GM20000 (cell line): ENCODE data around the gene MLPH.

Source experiments
- DNase-seq: peaks from one replicate; pipeline ENCODE4 v3.0.0; 2012; ENCODE audit warnings: low spot score
- TF ChIP-seq, protein P1 (sequence below): IDR thresholded peaks from 2 replicates; pipeline ENCODE4 v1.5.1; 2012; ENCODE audit warnings: mild to moderate bottlenecking, control low read depth; ENCODE audit errors: extremely low read depth, missing control alignments

Gene MLPH

DNA sequence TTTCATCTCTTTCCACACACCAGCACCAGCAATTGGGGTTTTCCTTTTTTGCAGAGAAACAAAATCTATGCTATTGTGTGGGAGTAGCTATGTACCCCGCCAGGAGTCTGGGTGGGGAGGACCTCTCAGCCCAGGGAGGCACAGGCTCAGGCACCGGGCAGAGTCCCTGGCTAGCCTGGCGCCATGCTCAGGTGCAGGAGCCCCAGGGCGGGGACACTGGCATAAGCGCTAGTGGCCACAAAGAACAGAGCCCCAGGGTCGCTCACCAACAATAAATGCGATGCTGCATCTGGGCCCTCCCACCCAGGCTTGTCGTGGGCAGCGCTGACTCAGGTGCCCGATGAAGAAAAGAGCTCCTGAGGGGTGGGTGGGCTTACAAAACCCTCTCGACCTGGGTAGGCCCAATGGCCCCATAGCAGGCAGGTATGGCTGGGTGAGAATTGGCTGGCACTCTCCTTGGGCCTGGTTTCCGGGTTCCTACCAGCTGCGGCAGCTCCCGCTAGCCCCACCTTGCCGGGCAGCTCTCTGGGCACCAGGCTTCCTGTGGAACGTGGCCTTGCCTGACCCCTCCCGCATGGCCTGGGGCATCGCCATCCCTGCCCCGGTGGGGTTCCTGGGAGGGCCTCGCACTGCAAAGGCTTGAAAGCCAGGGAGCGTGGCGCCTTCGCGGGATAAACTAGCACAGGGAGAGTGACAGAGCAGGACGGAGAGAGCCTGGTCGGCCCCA is 41.3 kb upstream of the MLPH start:
- DNase-seq = no peak
- TF ChIP-seq, protein P1, sequence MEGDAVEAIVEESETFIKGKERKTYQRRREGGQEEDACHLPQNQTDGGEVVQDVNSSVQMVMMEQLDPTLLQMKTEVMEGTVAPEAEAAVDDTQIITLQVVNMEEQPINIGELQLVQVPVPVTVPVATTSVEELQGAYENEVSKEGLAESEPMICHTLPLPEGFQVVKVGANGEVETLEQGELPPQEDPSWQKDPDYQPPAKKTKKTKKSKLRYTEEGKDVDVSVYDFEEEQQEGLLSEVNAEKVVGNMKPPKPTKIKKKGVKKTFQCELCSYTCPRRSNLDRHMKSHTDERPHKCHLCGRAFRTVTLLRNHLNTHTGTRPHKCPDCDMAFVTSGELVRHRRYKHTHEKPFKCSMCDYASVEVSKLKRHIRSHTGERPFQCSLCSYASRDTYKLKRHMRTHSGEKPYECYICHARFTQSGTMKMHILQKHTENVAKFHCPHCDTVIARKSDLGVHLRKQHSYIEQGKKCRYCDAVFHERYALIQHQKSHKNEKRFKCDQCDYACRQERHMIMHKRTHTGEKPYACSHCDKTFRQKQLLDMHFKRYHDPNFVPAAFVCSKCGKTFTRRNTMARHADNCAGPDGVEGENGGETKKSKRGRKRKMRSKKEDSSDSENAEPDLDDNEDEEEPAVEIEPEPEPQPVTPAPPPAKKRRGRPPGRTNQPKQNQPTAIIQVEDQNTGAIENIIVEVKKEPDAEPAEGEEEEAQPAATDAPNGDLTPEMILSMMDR = no peak

DNA sequence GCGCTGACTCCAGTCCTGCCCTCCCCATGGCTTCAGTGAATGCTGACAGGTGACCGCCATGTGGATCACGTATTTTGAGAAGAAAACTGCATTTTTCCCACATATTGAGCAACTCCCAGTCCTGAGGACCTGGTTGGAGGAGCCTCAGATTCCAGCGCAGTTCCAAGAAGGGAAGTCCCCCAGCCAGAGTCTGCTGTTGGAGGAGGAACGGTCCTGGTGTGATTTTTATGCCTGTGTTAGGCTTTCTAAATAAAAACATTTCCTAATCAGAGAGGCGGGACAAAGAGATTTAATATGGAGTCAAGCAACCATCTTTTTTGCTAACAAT is 40.7 kb upstream of the MLPH start:
- TF ChIP-seq, protein P1 = no peak
- no peak for DNase-seq

DNA sequence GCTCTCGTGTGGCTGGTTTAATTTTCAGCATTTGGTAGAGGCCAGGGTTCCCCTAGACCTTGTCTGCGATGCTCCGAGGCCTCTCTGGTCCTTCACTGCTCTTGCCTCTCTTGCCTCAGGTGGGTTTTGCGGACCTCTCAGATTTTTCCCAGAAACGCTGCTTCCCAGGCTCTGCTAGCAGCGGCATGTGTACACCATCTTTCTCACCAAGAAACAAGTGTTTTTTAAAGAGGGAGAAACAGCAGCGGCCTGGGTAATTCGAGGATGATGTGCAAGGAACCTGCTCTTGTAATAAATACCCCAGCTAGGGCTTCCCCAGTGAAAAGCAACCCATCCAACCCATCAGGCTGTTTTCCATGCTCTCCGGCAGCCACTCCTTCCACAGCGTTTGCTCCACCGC is 39.6 kb upstream of the MLPH start:
- DNase-seq = no peak
- TF ChIP-seq, protein P1 = no peak

DNA sequence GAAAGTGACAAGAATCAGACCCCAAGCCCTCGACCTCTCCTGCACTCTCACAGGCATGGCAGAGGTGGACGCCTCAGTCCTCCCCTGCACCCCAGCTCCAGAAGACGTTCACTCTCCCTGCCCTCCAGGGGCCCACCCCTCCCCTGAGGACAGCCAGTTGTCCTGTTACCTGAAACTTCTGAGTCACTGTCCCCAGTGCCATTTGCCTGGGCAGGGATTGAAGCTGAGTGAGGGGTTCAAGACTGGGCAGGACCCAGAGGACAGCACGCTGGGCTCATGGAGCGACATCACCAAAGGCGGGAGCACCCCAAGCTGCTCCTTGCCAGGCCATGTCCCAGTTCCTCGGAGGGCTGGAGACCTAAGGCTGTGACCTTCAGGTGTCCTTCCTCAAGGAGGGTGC is 38.9 kb upstream of the MLPH start:
- no peak for DNase-seq
- TF ChIP-seq, protein P1 = no peak

DNA sequence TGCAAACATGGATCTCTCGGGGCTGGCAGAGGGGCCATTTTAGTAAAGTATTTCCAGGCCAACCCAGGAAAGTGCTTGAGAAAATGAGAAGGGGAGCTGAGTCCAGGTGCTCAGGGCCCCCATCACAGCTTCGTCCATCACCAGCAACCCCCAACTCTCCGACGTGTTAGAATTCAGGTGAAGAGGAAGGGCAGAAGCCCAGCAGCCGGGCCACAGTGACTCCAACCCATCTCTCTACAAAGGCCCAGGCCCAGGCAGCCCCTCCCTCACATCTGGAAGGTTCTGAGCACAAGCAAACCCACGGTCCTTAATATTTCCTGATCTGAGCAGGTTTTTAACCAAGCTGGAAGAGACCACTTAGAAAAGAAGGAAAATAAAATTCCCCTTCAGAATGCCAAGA is 38.4 kb upstream of the MLPH start:
- no peak for DNase-seq
- TF ChIP-seq, protein P1 = no peak

DNA sequence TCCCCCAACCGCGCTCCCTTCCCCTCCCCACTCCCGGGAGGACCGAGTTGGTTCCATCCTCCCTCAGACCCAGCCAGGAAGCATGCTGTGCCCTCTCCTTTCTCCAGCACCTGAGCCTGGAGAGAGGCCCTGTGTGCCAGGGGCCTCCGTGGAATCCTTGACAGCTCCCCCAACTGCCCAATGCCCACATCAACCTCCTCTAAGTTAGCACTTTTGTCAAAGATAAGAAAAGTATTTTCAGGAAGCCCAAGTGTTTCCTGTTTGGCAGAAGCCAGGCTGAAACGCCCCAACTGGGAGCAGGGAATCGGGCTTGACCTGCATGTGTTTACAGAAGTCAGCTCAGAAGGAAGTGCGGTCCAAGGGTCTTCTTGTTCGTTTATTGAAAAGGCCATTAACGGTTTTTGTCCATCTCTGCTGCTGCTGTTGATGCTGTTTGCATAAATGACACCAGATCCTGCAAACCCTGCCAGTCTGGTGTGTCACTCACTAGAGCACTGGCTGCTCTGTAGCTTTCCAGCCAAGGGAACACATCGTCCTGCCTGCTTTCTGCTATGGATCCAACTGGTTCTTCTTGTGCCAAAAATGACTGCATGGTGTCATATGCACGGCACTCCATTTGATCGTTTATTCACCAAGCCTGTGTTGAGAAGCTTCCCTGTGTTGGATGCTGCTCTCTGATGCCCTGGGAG is 37.7 kb upstream of the MLPH start:
- no peak for DNase-seq
- TF ChIP-seq, protein P1 = no peak

DNA sequence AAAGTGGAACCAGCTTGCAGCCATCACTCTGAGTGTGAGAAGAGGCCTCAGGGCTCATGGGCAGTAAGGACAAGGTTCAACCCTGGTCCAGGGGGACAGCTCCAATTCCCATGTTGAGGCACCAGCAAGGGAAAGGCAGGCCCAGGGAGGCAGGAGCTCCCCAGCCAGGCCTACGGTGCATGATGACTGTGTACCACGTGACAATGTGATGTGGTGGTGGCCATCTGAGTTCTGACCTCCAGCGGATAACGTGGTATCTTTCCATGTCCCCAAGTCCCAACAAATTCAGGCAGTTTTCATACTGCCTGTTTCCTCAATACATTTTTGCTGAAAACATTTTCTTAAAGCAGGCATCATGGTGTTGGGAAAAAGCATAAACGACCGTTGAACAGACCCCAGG is 36.9 kb upstream of the MLPH start:
- TF ChIP-seq, protein P1 = no peak
- DNase-seq = no peak
